ENCODE results near the gene FAT1.

The FAT1 gene

GRCh38 chr4:186737427-186737826 is 13.8 kb upstream of the FAT1 start:
- no peak for DNase-seq
- no peak for TF ChIP-seq POLR2A (IDR thresholded peaks at IDR 0.05; ENCODE audit: low read length)

GRCh38 chr4:186736466-186736865 is 12.8 kb upstream of the FAT1 start:
- no peak for TF ChIP-seq POLR2A (IDR thresholded peaks at IDR 0.05; ENCODE audit: low read length)
- TF ChIP-seq GATA1 (IDR thresholded peaks at IDR 0.05; ENCODE audit: low read depth, low read length): no peak
- DNase-seq: no peak

GRCh38 chr4:186734251-186734650 is 10.6 kb upstream of the FAT1 start:
- DNase-seq: no peak
- TF ChIP-seq POLR2A (IDR thresholded peaks at IDR 0.05; ENCODE audit: low read length): no peak
- TF ChIP-seq GATA1 (IDR thresholded peaks at IDR 0.05; ENCODE audit: low read depth, low read length): no peak

- no peak for DNase-seq
- TF ChIP-seq GATA1 (IDR thresholded peaks at IDR 0.05; ENCODE audit: low read depth, low read length): no peak
- no peak for TF ChIP-seq POLR2A (IDR thresholded peaks at IDR 0.05; ENCODE audit: low read length)
Observed at GRCh38 chr4:186733778-186734177, 10.1 kb upstream of the FAT1 start.

GRCh38 chr4:186730621-186731020 is 7.0 kb upstream of the FAT1 start:
- no peak for DNase-seq
- TF ChIP-seq GATA1 (IDR thresholded peaks at IDR 0.05; ENCODE audit: low read depth, low read length) (no peak), POLR2A (IDR thresholded peaks at IDR 0.05; ENCODE audit: low read length) (no peak)

GRCh38 chr4:186729856-186730255 is 6.2 kb upstream of the FAT1 start:
- TF ChIP-seq GATA1 (IDR thresholded peaks at IDR 0.05; ENCODE audit: low read depth, low read length) (no peak), POLR2A (IDR thresholded peaks at IDR 0.05; ENCODE audit: low read length) (no peak)
- no peak for DNase-seq

GRCh38 chr4:186728631-186729271 is 5.1 kb upstream of the FAT1 start:
- TF ChIP-seq POLR2A (IDR thresholded peaks at IDR 0.05; ENCODE audit: low read length) (no peak), GATA1 (IDR thresholded peaks at IDR 0.05; ENCODE audit: low read depth, low read length) (no peak)
- no peak for DNase-seq

- no peak for TF ChIP-seq POLR2A (IDR thresholded peaks at IDR 0.05; ENCODE audit: low read length)
- no peak for TF ChIP-seq GATA1 (IDR thresholded peaks at IDR 0.05; ENCODE audit: low read depth, low read length)
- no peak for DNase-seq
Observed at GRCh38 chr4:186727977-186728519, 4.4 kb upstream of the FAT1 start.

- TF ChIP-seq GATA1 (IDR thresholded peaks at IDR 0.05; ENCODE audit: low read depth, low read length) (no peak), POLR2A (IDR thresholded peaks at IDR 0.05; ENCODE audit: low read length) (no peak)
- DNase-seq: peak; percentile 17 to 20
Observed at GRCh38 chr4:186727169-186727976, 3.7 kb upstream of the FAT1 start.

GRCh38 chr4:186726426-186727168 is 2.9 kb upstream of the FAT1 start:
- no peak for TF ChIP-seq GATA1 (IDR thresholded peaks at IDR 0.05; ENCODE audit: low read depth, low read length)
- TF ChIP-seq POLR2A (IDR thresholded peaks at IDR 0.05; ENCODE audit: low read length): no peak
- peak; percentile 67 to 68 for DNase-seq

- peak; percentile 82 to 83 for DNase-seq
- no peak for TF ChIP-seq GATA1 (IDR thresholded peaks at IDR 0.05; ENCODE audit: low read depth, low read length)
- TF ChIP-seq POLR2A (IDR thresholded peaks at IDR 0.05; ENCODE audit: low read length): peak; percentile 1
Observed at GRCh38 chr4:186725469-186726425, 2.1 kb upstream of the FAT1 start.

- TF ChIP-seq POLR2A (IDR thresholded peaks at IDR 0.05; ENCODE audit: low read length) (peak; percentile 1), GATA1 (IDR thresholded peaks at IDR 0.05; ENCODE audit: low read depth, low read length) (no peak)
- DNase-seq: peak; percentile 11 to 19
Observed at GRCh38 chr4:186724864-186725468, 1.3 kb upstream of the FAT1 start.

Data from erythroblast (primary cell).